SU-DHL-6 (cell line): ENCODE results near the gene USF1.

Experiments used
- H2AFZ ChIP-seq: fragments of 200-600 bp; sonication (generic); 2 replicates; pipeline ENCODE4 v1.6.1; 2014; ENCODE audit warnings: low read depth, mild to moderate bottlenecking, moderate library complexity, mixed read lengths, antibody characterized with exemption, low read length; ENCODE audit not compliant: severe bottlenecking
- H3F3A ChIP-seq: fragments of 200-600 bp; shearing (Covaris generic); 2 replicates; pipeline ENCODE4 v1.6.0; 2016; ENCODE audit warnings: antibody characterized with exemption, mild to moderate bottlenecking; ENCODE audit not compliant: insufficient read depth
- H3K27ac ChIP-seq: fragments of 200-600 bp; sonication (generic); 2 replicates; pipeline ENCODE4 v1.5.1; 2016; ENCODE audit warnings: low read depth, mild to moderate bottlenecking, low read length, moderate library complexity, mixed read lengths
- H3K27me3 ChIP-seq: fragments of 200-600 bp; sonication (generic), shearing (Covaris generic); 2 replicates; pipeline ENCODE4 v1.6.0; 2014; ENCODE audit warnings: mild to moderate bottlenecking, low read length
- H3K36me3 ChIP-seq: fragments of 200-600 bp; sonication (generic); 2 replicates; pipeline ENCODE4 v1.6.1; 2014; ENCODE audit warnings: mild to moderate bottlenecking, low read length, mixed read lengths
- H3K4me2 ChIP-seq: fragments of 300-600, 200-600 bp; shearing (Covaris generic), sonication (generic); 2 replicates; pipeline ENCODE4 v1.6.0; 2014; ENCODE audit warnings: low read length, low read depth, mild to moderate bottlenecking; ENCODE audit not compliant: poor library complexity, severe bottlenecking
- H3K4me3 ChIP-seq: fragments of 200-600 bp; sonication (generic); 2 replicates; pipeline ENCODE4 v1.5.1; 2014; ENCODE audit warnings: antibody characterized with exemption, low read length, mild to moderate bottlenecking, mixed read lengths; ENCODE audit not compliant: insufficient read depth, poor library complexity, severe bottlenecking
- H3K79me2 ChIP-seq: fragments of 200-600 bp; sonication (generic); 2 replicates; pipeline ENCODE4 v1.6.1; 2014; ENCODE audit warnings: mild to moderate bottlenecking, low read length, moderate library complexity; ENCODE audit not compliant: insufficient read depth
- H3K9ac ChIP-seq: fragments of 200-600 bp; sonication (generic); 2 replicates; pipeline ENCODE4 v1.7.0; 2014; ENCODE audit warnings: mild to moderate bottlenecking, low read length
- H3K9me2 ChIP-seq: fragments of 200-600 bp; sonication (generic); replicated peaks from 2 replicates; pipeline ENCODE4 v1.6.1; 2014; ENCODE audit warnings: low read length; ENCODE audit not compliant: insufficient read depth
- H3K9me3 ChIP-seq: fragments of 200-600 bp; sonication (generic); 2 replicates; pipeline ENCODE4 v1.6.1; 2014; ENCODE audit warnings: low read length, mixed read lengths; ENCODE audit not compliant: insufficient read depth
- H4K20me1 ChIP-seq: fragments of 200-600 bp; sonication (generic); 2 replicates; pipeline ENCODE4 v1.6.1; 2014; ENCODE audit warnings: low read depth, mild to moderate bottlenecking, antibody characterized with exemption, low read length, moderate library complexity, mixed read lengths
- EZH2phosphoT487 ChIP-seq: fragments of 200-600 bp; sonication (generic), shearing (Covaris generic); conservative IDR thresholded peaks from 2 replicates; pipeline ENCODE4 v1.6.1; 2018; ENCODE audit warnings: mild to moderate bottlenecking, antibody characterized with exemption, low read length, moderate library complexity, mixed read lengths
- TF ChIP-seq, protein P1 (sequence below): fragments of 200-600 bp; sonication (generic); IDR thresholded peaks from one replicate; pipeline ENCODE4 v1.5.1; 2017; ENCODE audit warnings: antibody characterized with exemption, mild to moderate bottlenecking, low read length, moderate library complexity; ENCODE audit not compliant: insufficient read depth, poor library complexity, severe bottlenecking

USF1 gene

DNA sequence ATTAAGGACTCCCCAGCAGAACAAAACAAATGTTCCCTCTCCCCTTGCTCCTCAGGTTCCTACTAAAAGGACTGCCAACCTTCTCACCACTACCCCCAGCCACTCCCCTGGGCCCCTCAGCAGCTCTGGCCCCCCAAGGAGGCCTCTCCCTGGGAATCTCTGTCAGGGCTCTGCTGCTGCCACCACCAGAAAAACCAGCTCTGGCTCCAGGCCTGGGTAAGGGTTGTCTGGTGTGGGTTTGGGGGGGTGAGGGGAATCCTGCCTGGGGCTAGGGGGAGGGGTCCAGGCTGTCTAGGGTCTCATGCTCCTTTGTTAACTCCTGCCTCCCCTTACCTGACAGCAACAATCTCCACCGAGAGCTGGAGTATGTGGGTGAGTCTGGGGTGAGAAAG is 38.8 kb upstream of the USF1 start:
- Histone ChIP-seq H3K4me2 (no peak overlapping the region), H3K27me3 (no peaks in the 10 kb centered on the region), H3K4me3 (no peak overlapping the region), H3F3A (no peaks in the 10 kb centered on the region), H3K9ac (no peak overlapping the region), H3K36me3 (no peaks in the 10 kb centered on the region), H3K9me3 (no peaks in the 10 kb centered on the region), H3K27ac (no peak overlapping the region), H4K20me1 (no peaks in the 10 kb centered on the region), H3K79me2 (no peaks in the 10 kb centered on the region), H2AFZ (no peak overlapping the region), H3K9me2 (no peaks in the 10 kb centered on the region)
- no peak for TF ChIP-seq EZH2phosphoT487
- TF ChIP-seq, protein P1, sequence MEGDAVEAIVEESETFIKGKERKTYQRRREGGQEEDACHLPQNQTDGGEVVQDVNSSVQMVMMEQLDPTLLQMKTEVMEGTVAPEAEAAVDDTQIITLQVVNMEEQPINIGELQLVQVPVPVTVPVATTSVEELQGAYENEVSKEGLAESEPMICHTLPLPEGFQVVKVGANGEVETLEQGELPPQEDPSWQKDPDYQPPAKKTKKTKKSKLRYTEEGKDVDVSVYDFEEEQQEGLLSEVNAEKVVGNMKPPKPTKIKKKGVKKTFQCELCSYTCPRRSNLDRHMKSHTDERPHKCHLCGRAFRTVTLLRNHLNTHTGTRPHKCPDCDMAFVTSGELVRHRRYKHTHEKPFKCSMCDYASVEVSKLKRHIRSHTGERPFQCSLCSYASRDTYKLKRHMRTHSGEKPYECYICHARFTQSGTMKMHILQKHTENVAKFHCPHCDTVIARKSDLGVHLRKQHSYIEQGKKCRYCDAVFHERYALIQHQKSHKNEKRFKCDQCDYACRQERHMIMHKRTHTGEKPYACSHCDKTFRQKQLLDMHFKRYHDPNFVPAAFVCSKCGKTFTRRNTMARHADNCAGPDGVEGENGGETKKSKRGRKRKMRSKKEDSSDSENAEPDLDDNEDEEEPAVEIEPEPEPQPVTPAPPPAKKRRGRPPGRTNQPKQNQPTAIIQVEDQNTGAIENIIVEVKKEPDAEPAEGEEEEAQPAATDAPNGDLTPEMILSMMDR = no peak

DNA sequence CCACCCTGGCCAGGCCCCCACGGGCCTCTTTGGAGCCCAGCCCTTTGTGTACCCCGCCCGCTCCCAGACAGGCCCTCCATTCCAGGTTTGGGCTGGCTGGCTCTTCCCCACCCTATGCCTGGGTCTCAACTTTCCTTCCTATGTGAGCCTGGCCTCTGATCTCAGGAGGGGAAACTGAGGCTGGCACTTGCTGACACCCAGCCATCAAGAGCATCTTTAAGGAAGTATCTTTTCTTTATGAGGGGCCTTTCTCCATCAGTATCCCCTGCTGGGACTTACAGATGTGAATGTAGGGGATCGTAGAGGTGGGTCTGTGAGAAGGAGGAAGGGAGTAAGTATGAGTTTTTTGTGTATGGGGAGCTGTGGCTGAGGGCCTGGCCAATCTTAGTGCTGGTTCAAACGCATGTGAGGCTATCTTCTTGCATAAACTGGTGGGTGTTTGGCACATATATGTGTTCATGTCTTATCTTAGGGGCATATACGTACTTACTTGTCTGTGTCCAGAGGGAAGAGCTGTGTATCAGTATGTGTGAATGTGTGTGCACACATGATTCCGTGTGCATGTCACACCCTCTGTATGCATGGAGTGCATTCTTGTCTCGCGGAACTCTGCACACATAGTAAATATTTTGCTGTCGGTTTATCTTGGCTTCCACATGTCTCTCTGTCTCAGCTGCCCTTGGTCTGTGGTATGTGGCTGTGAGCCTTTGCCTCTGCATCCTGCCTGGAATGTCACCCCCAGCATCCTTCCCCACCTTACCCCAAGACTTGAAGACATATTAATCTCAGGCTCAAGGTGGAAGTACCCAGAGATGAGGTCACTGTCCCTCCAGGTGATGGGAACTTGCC is 38.2 kb upstream of the USF1 start:
- Histone ChIP-seq H3K4me3 (no peak overlapping the region), H4K20me1 (no peaks in the 10 kb centered on the region), H3K27ac (no peak overlapping the region), H3K4me2 (no peak overlapping the region), H3K9me3 (no peaks in the 10 kb centered on the region), H3K27me3 (no peaks in the 10 kb centered on the region), H2AFZ (no peak overlapping the region), H3F3A (no peaks in the 10 kb centered on the region), H3K9ac (no peak overlapping the region), H3K9me2 (no peaks in the 10 kb centered on the region), H3K36me3 (no peaks in the 10 kb centered on the region), H3K79me2 (no peaks in the 10 kb centered on the region)
- TF ChIP-seq, protein P1 = no peak
- no peak for TF ChIP-seq EZH2phosphoT487

DNA sequence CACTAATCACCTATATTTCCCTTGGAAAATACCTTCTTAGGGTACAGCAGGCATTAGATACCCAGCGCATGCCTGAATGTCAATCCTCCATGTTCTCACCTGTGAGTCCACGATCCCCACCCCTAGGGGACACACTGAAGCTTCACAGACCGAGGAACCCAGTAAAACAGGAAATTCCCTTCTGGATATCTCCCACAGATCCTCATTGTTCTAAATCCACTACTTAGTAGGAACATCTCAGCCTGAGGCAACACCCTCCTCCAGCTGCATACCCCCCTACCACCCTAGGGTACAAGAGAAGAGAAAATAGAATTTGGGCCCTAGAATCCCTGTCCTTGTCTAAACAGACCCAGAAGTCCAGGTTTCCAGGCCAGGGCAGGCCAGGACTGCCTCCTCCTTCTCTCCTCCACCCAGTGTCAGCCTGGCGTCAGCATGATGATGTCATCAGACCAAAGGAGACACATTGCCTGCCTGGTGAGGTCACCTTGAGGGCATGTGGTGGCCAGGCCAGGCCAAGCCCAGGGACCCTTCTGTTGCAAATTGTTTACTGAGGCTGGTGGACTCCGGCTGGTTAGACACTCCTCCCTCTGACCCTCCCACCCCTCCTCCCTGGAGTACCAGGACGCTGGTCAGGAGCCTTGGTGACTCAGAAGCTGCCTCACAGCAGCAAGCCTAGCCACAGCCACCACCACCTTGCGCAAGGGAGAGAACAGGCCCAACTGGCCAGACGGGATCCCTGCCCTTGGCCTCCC is 37.4 kb upstream of the USF1 start:
- Histone ChIP-seq H2AFZ (no peak overlapping the region), H3F3A (no peaks in the 10 kb centered on the region), H3K9me3 (no peaks in the 10 kb centered on the region), H4K20me1 (no peaks in the 10 kb centered on the region), H3K9me2 (no peaks in the 10 kb centered on the region), H3K27ac (no peak overlapping the region), H3K4me3 (no peak overlapping the region), H3K4me2 (no peak overlapping the region), H3K79me2 (no peaks in the 10 kb centered on the region), H3K9ac (no peak overlapping the region), H3K27me3 (no peaks in the 10 kb centered on the region), H3K36me3 (no peaks in the 10 kb centered on the region)
- TF ChIP-seq EZH2phosphoT487 = no peak
- TF ChIP-seq, protein P1 = no peak
